NCI-H446 treated with DMSO at 0.1 percent for 48 hours (cell line): ENCODE results near the gene AEBP2.
"Not testable (repeated sequence)": the region's sequence is repeated elsewhere in the genome, so short reads cannot be mapped to it uniquely, and the experiment has no call there.

Experiments used
- DNase-seq: peaks from one replicate; lab custom pipeline; 2025; lab: John Stamatoyannopoulos, UW

AEBP2 gene

DNA sequence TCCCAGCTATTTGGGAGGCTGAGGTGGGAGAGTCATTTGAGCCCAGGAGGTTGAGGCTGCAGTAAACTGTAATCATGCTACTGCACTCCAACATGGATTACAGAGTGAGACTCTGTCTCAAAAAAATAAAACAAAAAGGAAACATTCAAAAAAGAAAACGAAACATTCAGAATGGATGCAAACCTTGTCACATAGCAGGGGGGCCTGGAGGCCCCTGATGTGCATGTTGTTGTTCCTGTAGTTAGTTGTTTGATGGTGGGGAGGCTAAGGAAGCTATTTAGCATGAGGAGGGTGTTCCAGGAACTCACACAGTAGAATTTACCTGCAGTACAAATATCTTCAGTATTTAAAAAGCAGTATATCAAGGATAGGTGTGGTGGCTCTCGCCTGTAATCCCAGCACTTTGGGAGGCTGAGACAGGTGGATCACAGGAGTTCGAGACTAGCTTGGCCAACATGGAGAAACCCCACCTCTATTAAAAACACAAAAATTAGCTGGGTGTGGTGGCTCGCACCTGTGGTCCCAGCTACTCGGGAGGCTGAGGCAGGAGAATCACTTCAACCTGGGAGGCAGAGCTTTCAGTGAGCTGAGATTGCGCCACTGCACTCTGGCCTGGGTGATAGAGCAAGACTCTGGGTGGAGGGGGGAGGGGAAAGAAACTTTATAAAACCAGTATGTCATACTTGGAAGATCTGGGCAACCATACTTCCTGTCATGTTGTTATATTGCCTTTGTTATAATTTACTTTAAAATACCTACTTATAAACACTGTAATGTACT, 17.6 kb upstream of the AEBP2 start:
- no peak for DNase-seq

DNA sequence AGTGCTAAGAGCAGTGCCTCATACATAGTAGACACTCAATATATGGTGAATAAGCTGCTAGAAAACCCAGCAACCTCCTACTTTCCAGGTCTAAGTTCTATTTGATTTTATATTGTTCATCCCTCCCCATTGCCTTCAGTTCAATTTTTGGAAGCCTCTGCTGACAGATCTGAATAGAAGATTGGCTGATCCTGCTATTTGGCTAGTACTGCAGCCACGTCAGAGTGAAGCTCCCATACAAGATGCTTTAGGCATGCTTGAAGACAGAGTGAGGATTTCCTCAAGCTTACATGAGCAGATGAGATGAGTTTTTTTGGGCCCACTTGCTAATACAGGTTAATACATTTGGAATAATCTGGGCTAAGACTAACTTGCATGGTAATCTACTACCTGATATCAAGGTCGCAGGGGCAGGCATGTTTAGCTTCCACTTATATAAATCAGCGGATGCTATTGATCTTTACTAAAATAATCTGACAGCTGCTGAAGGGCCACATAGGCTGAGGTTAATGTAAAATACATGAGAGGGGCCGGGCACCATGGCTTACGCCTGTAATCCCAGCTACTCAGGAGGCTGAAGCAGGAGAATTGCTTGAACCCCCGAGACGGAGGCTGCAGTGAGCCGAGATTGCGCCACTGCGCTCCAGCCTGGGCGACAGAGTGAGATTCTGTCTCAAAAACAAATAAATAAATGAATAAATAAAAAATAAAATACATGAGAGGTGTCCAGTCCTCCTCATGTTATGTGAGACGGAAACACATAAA, 15.9 kb upstream of the AEBP2 start:
- DNase-seq: no peak

DNA sequence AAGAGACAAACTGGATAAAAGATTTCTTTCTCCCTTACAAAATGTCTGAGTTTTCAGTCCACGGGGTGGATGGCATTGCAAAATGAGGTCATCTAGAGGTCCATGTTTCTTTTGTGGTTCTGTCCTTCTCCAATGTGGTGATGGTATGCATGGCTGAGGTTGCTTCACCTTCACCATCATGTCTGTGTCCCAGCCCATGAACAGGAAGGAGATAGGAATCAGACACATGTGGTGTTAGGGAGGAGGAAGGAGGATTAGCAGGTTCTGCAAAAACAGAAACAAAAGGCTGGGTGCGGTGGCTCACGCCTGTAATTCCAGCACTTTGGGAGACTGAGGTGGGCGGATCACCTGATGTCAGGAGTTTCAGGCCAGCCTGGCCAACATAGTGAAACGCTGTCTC, 11.0 kb upstream of the AEBP2 start:
- DNase-seq: no peak

DNA sequence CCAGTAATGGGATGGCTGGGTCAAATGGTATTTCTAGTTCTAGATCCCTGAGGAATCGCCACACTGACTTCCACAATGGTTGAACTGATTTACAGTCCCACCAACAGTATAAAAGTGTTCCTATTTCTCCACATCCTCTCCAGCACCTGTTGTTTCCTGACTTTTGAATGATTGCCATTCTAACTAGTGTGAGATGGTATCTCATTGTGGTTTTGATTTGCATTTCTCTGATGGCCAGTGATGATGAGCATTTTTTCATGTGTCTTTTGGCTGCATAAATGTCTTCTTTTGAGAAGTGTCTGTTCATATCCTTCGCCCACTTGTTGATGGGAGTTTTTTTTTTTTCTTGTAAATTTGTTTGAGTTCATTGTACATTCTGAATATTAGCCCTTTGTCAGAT, 9.8 kb upstream of the AEBP2 start:
- DNase-seq: not testable (repeated sequence)

DNA sequence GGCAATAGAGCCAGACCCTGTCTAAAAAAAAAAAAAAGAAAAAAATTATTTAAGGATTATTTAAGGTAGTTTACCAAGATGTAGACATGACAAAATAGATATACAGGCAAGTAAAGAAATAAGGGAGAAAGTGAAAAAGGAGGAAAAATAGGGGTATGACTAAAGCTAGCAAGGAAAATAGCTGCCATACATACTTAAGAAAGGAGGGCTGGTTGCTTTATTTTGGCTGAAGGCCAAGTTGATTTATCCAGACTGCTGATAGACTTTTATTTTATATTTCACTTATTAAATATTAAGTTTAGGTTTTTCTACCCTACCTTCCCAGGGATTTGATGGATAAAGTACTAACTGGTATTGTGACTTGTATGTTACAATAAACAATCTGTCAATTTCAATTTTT, 8.3 kb upstream of the AEBP2 start:
- no peak for DNase-seq

DNA sequence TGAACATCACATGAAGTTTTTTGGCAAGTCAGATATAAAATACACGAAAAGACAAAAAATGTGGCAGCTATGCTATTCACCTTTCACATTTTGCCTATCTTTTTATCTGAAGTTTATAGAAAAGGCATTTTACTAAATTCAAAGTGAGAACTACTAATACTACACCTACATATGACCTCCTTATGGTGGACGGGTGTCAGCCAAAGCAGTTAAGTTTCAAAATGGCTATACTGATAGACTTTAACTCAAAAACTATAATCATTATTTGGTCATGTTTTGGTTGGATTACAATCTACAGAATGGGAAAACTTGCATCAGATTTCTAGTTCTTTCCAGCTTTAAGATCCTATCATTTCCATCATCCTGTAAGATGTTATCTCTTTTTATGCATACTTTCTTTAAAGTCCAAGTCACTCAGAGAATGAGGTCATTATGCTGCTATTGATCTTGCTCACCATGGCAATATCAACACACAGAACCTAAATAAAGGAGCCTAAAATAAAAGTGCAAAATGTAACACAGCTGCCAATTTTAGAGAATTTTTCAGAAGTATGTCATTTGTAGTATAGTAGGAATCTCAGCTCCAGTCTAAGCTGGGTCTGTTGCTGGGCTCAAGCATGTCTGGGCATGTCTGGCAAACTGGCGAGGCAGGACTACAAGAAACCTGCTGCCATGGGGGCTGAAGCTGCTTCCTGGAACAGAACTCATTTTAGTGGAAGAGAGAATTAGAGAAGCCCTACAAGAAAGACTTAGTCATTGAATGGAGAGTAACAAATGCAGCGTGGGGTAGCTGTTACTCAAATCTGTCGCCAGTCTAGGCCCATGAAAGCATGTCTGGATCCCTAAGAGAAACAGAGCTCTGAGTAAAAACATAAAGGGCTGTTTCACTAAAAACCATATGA, 7.6 kb upstream of the AEBP2 start:
- peak; percentile 87 for DNase-seq

DNA sequence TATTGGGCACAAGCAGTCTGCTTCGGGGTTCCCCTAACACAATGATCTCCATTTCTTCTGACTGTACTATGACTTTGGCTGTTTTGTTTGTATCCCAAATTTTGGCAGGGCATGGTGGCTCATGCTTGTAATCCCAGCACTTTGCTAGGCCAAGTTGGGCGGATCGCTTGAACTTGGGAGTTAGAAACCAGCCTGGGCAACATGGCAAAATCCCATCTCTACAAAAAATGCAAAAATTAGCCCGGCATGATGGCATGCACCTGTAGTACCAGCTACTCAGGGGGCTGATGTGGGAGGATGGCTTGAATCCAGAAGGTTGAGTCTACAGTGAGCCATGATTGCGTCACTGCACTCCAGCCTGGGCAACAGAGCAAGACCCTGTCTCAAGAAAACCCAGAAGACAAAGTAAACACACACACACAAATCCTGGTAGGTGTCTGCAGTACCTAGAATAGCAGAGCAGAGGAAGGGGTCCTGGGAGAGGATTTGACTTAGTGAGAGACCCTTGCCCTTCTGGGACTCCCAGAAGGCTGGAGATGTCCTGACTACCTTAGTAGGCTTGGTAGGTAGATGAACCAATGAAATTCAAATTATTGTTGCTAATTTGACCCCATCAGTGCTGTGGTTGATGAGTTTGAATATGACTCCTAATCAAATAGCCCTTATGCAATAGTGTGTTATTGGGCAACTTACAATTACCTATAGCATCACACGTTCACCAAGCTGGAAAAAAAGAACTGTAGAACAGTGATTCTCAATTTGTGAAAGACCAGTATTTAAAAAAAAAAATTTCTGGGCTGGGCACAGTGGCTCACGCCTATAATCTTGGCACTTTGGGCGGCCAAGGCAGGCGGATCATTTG, 6.8 kb upstream of the AEBP2 start:
- peak; percentile 56 for DNase-seq

DNA sequence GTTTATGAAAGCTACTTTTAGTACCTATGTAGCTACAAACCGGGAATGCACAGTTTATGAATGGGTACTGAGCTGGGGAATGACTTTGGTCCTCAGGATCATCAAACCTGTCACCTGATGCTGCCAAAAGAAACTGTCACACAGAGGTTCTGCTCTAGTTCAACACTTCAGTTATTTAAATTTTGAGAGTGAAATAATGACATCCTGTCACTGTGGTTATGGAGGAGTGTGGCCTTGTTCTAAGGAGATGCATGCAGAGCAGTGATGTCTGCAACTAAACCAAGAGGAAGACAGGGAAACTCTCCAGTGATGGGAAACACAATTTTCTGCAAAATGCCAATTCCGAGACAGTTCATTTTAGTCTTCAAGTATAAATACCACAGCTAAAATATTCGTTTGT, 4.8 kb upstream of the AEBP2 start:
- no peak for DNase-seq

DNA sequence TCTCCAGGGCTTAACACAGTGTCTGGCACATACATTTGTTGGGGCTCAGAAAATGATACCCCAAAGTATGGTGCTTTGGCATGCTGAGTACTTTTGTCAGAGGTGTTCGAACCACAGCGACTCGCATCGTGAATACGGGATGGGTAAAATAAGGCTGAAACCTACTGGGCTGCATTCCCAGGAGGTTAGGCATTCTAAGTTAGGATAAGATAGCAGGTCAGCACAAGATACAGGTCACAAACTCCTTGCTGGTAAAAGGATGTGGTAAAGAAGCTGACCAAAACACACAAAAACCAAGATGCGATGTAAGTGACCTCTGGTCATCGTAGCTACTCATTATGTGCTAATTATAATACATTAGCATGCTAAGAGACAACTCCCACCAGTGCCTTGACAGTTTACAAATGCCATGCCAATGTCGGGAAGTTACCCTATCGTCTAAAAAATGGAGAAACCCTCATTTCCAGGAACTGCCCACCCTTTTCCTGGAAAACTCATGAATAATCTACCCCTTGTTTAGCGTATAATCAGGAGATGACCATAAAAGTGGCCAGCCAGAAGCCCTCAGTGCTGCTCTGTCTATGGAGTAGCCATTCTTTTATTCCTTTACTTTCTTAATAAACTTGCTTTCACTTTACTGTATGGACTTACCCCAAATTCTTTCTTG, 3.3 kb upstream of the AEBP2 start:
- DNase-seq: no peak

DNA sequence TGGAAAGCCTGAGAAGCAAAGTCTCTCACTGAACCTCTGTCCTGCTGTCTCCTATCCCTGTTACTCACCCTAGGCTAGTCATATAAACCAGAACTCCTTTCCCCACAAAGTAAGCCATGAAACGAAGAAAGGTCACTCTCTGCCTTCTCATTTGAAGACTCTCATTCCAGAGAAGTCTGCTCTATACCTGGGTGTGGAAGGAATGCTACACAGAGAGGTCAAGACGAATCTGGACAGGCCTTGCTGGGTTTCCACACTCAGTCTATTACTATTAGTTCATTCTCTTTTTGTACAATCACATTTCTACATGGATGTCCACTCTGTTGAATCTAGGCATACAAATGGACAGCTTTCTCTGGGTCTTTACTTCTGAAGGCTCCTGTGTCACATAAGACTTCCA, 2.4 kb upstream of the AEBP2 start:
- DNase-seq: no peak

DNA sequence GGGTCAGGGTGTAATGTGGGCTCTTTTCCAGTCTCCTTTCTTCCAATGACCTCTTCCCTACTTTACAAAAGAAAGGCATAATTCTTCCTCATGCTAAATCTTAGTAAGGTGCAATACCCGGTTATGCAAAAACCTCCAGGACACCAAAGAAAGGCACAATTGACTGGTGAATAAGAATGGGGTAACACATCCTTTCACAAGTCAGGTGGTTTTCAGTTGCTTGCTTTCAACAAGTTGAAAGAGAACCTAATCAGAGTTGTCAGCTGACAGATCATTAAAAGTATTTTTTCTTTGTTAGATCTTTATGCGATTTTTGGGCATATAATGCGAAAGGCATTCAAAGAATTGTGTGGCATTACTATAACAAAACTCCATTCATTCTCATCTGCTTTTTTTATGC, 1.3 kb upstream of the AEBP2 start:
- no peak for DNase-seq

DNA sequence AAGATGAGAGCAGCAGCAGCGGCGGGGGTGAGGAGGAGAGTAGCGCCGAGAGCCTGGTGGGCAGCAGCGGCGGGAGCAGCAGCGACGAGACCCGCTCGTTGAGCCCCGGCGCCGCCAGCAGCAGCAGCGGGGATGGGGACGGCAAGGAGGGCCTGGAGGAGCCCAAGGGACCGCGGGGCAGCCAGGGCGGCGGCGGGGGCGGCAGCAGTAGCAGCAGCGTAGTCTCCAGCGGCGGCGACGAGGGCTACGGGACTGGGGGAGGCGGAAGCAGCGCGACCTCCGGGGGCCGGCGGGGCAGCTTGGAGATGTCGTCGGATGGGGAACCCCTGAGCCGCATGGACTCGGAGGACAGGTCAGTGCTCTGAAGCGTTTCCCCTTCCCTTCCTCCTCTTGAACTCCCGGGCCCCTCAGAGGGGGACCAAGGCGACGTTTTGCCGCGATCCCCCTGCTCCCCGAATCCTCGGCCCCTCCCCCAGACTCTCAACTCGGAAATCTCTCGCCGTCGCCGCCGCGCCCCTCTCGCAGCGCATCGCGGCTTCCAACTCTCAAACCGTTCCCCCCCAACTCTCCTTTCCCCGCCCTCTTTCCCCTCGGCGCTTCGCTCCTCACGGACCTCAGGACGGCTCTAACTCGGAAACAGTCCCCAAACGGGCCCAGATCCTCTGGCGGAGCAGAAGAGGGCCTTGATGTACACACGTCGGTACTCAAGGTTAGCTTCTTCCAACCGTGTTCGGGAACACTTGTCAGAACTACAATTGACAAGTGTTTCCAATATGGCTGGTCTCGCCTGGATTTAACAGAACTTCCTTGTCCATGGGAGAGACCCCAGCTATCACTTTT, 947 bp downstream of the AEBP2 start:
- no peak for DNase-seq

DNA sequence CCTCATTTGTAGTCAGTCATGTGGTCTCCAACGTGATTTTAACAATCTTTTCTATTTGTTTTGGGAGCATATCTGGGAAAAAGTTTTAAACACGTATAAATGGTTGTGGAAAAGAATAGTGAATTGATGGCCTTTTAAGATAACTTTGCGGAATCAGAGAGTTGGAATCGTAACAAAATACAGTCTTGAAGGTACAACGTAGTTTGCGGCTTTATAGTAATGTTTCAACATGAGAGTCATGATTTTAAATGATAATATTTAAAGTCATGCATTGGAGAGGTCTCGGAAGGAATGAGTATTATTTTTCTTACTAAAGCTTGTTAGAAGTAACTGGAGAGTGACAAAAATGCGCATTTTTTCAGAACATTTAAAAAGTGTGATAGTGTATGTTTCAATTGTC, 1.6 kb downstream of the AEBP2 start:
- DNase-seq: no peak

DNA sequence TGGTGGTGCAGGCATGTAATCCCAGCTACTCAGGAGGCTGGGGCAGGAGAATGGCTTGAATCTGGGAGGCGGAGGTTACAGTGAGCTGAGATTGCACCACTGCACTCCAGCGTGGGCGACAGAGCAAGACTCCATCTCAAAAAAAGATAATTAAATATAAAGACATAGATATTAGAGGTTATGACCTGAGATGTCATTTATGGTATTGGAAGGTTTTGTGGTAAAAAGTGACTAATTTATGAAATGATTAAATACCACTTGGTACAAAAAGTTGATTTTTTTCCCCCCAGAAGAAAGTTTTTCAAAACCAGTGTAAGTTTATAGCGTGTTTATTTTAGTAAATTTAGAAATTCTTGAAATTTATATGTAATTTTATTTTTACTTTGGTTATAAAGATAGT, 4.3 kb downstream of the AEBP2 start:
- no peak for DNase-seq

DNA sequence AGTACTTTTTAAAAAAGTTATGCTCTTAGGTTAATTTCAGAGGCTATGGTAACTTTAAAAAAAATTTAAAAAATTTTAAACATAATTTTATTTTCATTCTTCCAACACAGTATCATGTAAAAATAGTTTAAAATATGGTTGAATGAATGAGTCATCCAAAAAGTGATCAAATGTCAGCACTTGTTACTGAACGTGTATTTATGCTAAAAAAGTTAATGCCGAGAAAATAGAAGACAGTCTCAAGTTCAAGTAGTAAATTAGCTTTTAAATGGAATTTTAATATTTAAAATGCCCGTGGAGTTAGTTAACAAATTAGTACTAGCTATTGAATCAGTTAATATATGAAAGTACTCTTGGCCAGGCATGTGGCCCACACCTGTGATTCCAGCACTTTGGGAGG, 4.8 kb downstream of the AEBP2 start:
- DNase-seq: no peak

DNA sequence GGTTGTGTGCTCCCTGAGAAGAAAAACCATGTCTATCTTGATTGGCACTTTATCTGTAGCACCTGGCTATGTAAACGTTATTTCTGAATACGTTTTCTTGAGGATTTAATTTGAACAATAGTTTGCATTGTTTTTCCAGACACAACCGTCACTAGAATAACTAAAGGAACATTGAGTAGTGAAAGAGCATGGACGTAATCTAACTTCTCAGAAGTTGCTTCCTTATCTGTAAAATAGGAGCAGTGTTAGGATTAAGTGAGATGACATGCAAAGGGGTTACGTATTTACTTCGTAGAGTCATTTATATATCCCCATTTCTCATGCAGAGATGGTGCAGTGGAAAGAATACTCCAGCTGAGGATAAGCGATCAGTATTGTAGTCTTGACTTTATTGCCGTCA, 8.1 kb downstream of the AEBP2 start:
- no peak for DNase-seq

DNA sequence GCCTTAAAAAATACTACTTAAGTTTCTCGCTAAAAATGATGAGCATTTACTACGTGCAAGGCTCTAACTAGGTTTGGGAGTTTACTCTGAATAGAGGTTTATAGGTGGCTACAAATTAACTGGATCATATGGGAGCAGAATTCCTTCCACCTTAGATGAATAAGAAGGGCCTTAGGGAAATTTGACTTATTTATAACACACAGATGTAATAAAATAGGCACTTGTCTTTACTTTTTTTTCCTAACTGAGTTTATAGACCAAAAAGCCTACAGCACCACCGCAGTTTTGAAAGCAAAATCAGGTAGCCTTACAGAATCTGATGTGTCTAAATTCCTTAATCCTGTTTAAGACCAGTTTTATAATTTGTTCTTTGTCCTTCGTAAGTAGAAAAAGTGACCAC, 10.5 kb downstream of the AEBP2 start:
- no peak for DNase-seq

DNA sequence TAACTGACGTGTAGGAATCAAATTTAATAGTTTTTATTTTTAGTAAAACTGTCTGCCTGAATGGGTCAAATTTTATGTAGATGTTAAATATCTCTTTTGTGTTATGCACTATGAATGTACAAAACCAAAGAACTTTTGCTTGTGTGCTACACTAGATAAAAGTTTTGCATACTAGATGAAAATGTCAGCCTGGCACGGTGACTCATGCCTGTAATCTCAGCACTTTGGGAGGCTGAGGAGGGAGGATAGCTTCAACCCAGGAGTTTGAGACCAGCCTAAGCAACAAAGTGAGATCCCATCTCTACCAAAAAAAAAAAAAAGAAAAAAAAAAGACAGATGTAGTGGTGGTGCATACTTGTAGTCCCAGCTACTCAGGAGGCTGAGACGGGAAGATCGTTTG, 11.1 kb downstream of the AEBP2 start:
- DNase-seq: no peak

DNA sequence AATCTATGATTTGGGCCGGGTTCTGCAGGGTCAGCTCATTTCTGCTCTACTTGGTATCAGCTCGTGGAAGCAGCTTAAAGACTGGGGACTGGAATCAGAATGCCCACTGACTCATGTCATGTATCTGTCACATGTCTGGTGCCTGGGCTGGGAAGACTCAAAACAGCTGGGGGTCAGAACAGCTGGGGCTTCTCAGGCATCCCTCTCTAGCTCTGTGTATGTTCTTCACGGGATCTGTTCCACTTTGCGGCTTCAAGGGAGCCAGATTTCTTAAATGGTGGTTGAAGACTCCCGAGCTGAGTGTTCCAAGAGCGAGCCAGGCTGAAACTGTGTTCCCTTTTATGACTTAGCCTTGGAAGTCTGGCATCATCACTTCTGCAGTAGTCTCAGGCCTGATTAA, 11.9 kb downstream of the AEBP2 start:
- no peak for DNase-seq

DNA sequence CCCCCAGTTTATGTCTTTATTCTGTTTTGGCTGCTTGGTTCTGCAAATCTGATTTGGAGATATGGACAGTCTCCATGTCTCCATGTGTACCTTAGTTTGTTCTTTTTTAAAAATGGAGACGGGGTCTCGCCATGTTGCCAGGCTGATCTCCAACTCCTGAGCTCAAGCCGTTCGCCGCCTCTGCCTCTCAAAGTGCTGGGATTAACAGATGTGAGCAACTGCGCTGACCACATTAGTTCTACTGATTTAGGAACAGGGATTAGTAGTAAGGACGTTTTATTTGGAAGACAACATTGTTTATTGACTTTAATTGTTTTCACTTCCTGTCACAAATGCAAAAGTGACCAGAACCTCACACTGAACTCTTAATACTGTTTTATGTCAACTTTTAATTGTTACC, 14.7 kb downstream of the AEBP2 start:
- no peak for DNase-seq
